Trophoblast cell (in vitro differentiated cells and primary cell): ENCODE results near the gene CNIH1.
A peak's percentile ranks its signal among the peaks of the same experiment; 100 is the strongest.
"Not testable (repeated sequence)": the region's sequence is repeated elsewhere in the genome, so short reads cannot be mapped to it uniquely, and the experiment has no call there.

Source experiments
- DNase-seq, 2 donors: peaks; one replicate each; pipeline ENCODE4 v3.0.0-alpha.2; 2016
- H2AFZ ChIP-seq: 2 replicates; pipeline ENCODE4 v1.6.1; 2013; ENCODE audit warnings: low read length, moderate library complexity, mild to moderate bottlenecking; ENCODE audit not compliant: insufficient read depth, poor library complexity
- H2AK5ac ChIP-seq: 2 replicates; pipeline ENCODE4 v1.6.1; 2013; ENCODE audit warnings: mild to moderate bottlenecking, low read length
- H2BK120ac ChIP-seq: 2 replicates; pipeline ENCODE4 v1.6.1; 2013; ENCODE audit warnings: low read length, mild to moderate bottlenecking, moderate library complexity; ENCODE audit not compliant: insufficient read depth, poor library complexity
- H2BK12ac ChIP-seq: 2 replicates; pipeline ENCODE4 v1.6.1; 2013; ENCODE audit warnings: mild to moderate bottlenecking, low read length, moderate library complexity
- H2BK5ac ChIP-seq: 2 replicates; pipeline ENCODE4 v1.6.1; 2013; ENCODE audit warnings: low read length, low read depth, moderate library complexity, mild to moderate bottlenecking; ENCODE audit not compliant: poor library complexity
- H3K14ac ChIP-seq: 2 replicates; pipeline ENCODE4 v1.6.1; 2013; ENCODE audit warnings: mild to moderate bottlenecking, low read length
- H3K18ac ChIP-seq: 2 replicates; pipeline ENCODE4 v1.6.1; 2013; ENCODE audit warnings: mild to moderate bottlenecking, low read length
- H3K23ac ChIP-seq: 2 replicates; pipeline ENCODE4 v1.6.1; 2013; ENCODE audit warnings: low read length
- H3K27ac ChIP-seq: 2 replicates; pipeline ENCODE4 v1.5.1; 2013; ENCODE audit warnings: low read depth, mild to moderate bottlenecking, inconsistent platforms, low read length, moderate library complexity
- H3K27me3 ChIP-seq: 2 replicates; pipeline ENCODE4 v1.6.1; 2013; ENCODE audit warnings: inconsistent platforms, mild to moderate bottlenecking, low read length, moderate library complexity; ENCODE audit not compliant: insufficient read depth
- H3K36me3 ChIP-seq, 2 experiments: 1 replicate in 1 of 2; 2 replicates in 1 of 2; pipeline ENCODE4 v1.6.1; 2013; ENCODE audit warnings: low read length in 2 of 2, mild to moderate bottlenecking in 2 of 2, moderate library complexity in 1 of 2; ENCODE audit not compliant: insufficient read depth in 2 of 2, control insufficient read depth in 1 of 2
- H3K4ac ChIP-seq: 2 replicates; pipeline ENCODE4 v1.6.1; 2013; ENCODE audit warnings: low read depth, mild to moderate bottlenecking, low read length, moderate library complexity
- H3K4me1 ChIP-seq, 2 experiments: 1 replicate in 1 of 2; 2 replicates in 1 of 2; pipeline ENCODE4 v1.6.1; 2013; ENCODE audit warnings: low read length in 2 of 2, mild to moderate bottlenecking in 2 of 2, moderate library complexity in 1 of 2; ENCODE audit not compliant: insufficient read depth in 2 of 2, control insufficient read depth in 1 of 2
- H3K4me2 ChIP-seq: 2 replicates; pipeline ENCODE4 v1.6.1; 2013; ENCODE audit warnings: inconsistent platforms, mild to moderate bottlenecking, low read length, moderate library complexity
- H3K4me3 ChIP-seq: 2 replicates; pipeline ENCODE4 v1.5.1; 2013; ENCODE audit warnings: mild to moderate bottlenecking, low read depth, low read length, inconsistent platforms
- H3K79me1 ChIP-seq: one replicate; pipeline ENCODE4 v1.6.1; 2013; ENCODE audit warnings: low read length
- H3K79me2 ChIP-seq: 2 replicates; pipeline ENCODE4 v1.6.1; 2013; ENCODE audit warnings: low read length, mild to moderate bottlenecking; ENCODE audit not compliant: control insufficient read depth, insufficient read depth, poor library complexity
- H3K9ac ChIP-seq: 2 replicates; pipeline ENCODE4 v1.6.1; 2013; ENCODE audit warnings: mild to moderate bottlenecking, low read length
- H3K9me3 ChIP-seq: 2 replicates; pipeline ENCODE4 v1.6.1; 2013; ENCODE audit warnings: low read depth, mild to moderate bottlenecking, control low read depth, inconsistent platforms, low read length; ENCODE audit not compliant: insufficient read depth
- H4K12ac ChIP-seq: 2 replicates; pipeline ENCODE4 v1.6.1; 2013; ENCODE audit warnings: low read depth, mild to moderate bottlenecking, low read length, moderate library complexity
- H4K8ac ChIP-seq: 2 replicates; pipeline ENCODE4 v1.6.1; 2013; ENCODE audit warnings: low read depth, mild to moderate bottlenecking, low read length, moderate library complexity
- H4K91ac ChIP-seq: one replicate; pipeline ENCODE4 v1.6.1; 2013; ENCODE audit warnings: low read depth, mild to moderate bottlenecking, low read length, moderate library complexity
- WGBS: extraction: QIAGEN DNeasy Blood & Tissue Kit; methylation state at CpG from one replicate; pipeline ENCODE4 v1.1.7; 2013; ENCODE audit warnings: missing lambda C conversion rate; ENCODE audit not compliant: insufficient read length, insufficient coverage; ENCODE audit errors: extremely low coverage; 5-methylcytosine and 5-hydroxymethylcytosine counted together

Gene CNIH1

GRCh38 chr14:54395284-54395683 lies 45.9 kb downstream of the CNIH1 start:
- Histone ChIP-seq H3K4me1 (peaks cover 4 to 8% of the 10 kb centered on the region in 2 experiments), H2AK5ac (no peak overlapping the region), H3K14ac (no peak overlapping the region), H3K4me3 (no peak overlapping the region), H3K36me3 (no peaks in the 10 kb centered on the region), H2BK120ac (no peak overlapping the region), H4K12ac (no peak overlapping the region), H3K4ac (no peak overlapping the region), H4K8ac (no peak overlapping the region), H4K91ac (no peak overlapping the region), H3K9ac (no peak overlapping the region), H2BK5ac (no peak overlapping the region), H3K27ac (no peak overlapping the region), H3K27me3 (no peaks in the 10 kb centered on the region), H2BK12ac (no peak overlapping the region), H2AFZ (no peak overlapping the region), H3K23ac (no peak overlapping the region), H3K9me3 (no peaks in the 10 kb centered on the region), H3K4me2 (no peak overlapping the region), H3K79me2 (peaks cover 3% of the 10 kb centered on the region), H3K18ac (no peak overlapping the region), H3K79me1 (no peaks in the 10 kb centered on the region)
- no CpG with 5 or more reads among the region's 4 CpGs for WGBS
- DNase-seq = no peak

GRCh38 chr14:54394596-54394995 lies 46.6 kb downstream of the CNIH1 start:
- Histone ChIP-seq H2BK5ac (no peak overlapping the region), H3K14ac (no peak overlapping the region), H2BK120ac (no peak overlapping the region), H3K18ac (no peak overlapping the region), H3K79me2 (peaks cover 3% of the 10 kb centered on the region), H3K9me3 (no peaks in the 10 kb centered on the region), H3K9ac (no peak overlapping the region), H3K4me3 (no peak overlapping the region), H3K27me3 (no peaks in the 10 kb centered on the region), H2BK12ac (no peak overlapping the region), H3K4me1 (peaks cover 4 to 8% of the 10 kb centered on the region in 2 experiments), H3K4me2 (no peak overlapping the region), H3K23ac (no peak overlapping the region), H4K91ac (no peak overlapping the region), H3K79me1 (no peaks in the 10 kb centered on the region), H3K36me3 (no peaks in the 10 kb centered on the region), H3K27ac (no peak overlapping the region), H4K8ac (no peak overlapping the region), H2AK5ac (no peak overlapping the region), H4K12ac (no peak overlapping the region), H2AFZ (no peak overlapping the region), H3K4ac (no peak overlapping the region)
- WGBS = no CpG with 5 or more reads among the region's 27 CpGs
- DNase-seq = no peak

- not testable (repeated sequence) for H3K4ac ChIP-seq, H3K79me2 ChIP-seq, H2BK5ac ChIP-seq, H3K4me2 ChIP-seq, H3K9ac ChIP-seq, H3K79me1 ChIP-seq, H2BK12ac ChIP-seq, H3K36me3 ChIP-seq, H2AFZ ChIP-seq, H3K4me3 ChIP-seq, H3K23ac ChIP-seq, H2BK120ac ChIP-seq, H3K18ac ChIP-seq, H2AK5ac ChIP-seq, H4K91ac ChIP-seq, H3K27ac ChIP-seq, H3K4me1 ChIP-seq, H3K9me3 ChIP-seq, H4K8ac ChIP-seq, H4K12ac ChIP-seq, H3K14ac ChIP-seq, H3K27me3 ChIP-seq
- DNase-seq = peak in 1 of 2 donors; percentile 19
- no CpG with 5 or more reads among the region's 68 CpGs for WGBS
Measured at GRCh38 chr14:54392986-54393884, 47.9 kb downstream of the CNIH1 start.

GRCh38 chr14:54392131-54392859 lies 48.9 kb downstream of the CNIH1 start:
- H3K27me3 ChIP-seq = no peaks in the 10 kb centered on the region
- H3K79me2 ChIP-seq = peaks cover 3% of the 10 kb centered on the region
- no peak overlapping the region for H3K18ac ChIP-seq
- WGBS = no CpG with 5 or more reads among the region's 14 CpGs
- no peak overlapping the region for H2AFZ ChIP-seq
- H3K9ac ChIP-seq = no peak overlapping the region
- H3K14ac ChIP-seq = no peak overlapping the region
- H2AK5ac ChIP-seq = no peak overlapping the region
- no peak overlapping the region for H3K4me2 ChIP-seq
- no peaks in the 10 kb centered on the region for H3K9me3 ChIP-seq
- H3K23ac ChIP-seq = no peak overlapping the region
- no peak overlapping the region for H4K91ac ChIP-seq
- no peak overlapping the region for H2BK120ac ChIP-seq
- H4K8ac ChIP-seq = no peak overlapping the region
- peak; percentile 84 to 89 for DNase-seq
- H4K12ac ChIP-seq = no peak overlapping the region
- no peak overlapping the region for H3K27ac ChIP-seq
- no peak overlapping the region for H3K4me3 ChIP-seq
- no peak overlapping the region for H2BK12ac ChIP-seq
- H3K4me1 ChIP-seq = peaks cover 4% of the 10 kb centered on the region in 2 experiments
- H2BK5ac ChIP-seq = no peak overlapping the region
- H3K36me3 ChIP-seq = no peaks in the 10 kb centered on the region
- no peak overlapping the region for H3K4ac ChIP-seq
- no peaks in the 10 kb centered on the region for H3K79me1 ChIP-seq
